Stimulated activated memory B cell treated with anti-CD40 and anti-IgM and Interleukin-4, amounts not matched to agents 10 μg/mL and 1 μg/mL and 100 μg/mL, for 72 hours (primary cell): Measurements from ENCODE around the gene ACACA.
"Not testable (repeated sequence)": the region's sequence is repeated elsewhere in the genome, so short reads cannot be mapped to it uniquely, and the experiment has no call there.

ENCODE experiments used
- ATAC-seq: fragments of 150-1000 bp; cut with Tn5 transposase; 2 replicates; pipeline ENCODE4 v1.10.0; 2021
- H3K27ac Mint-ChIP-seq: one replicate; pipeline ENCODE4 v1.8.0; 2022; ENCODE audit warnings: mild to moderate bottlenecking, mixed read lengths
- H3K27me3 Mint-ChIP-seq: one replicate; pipeline ENCODE4 v1.8.0; 2022; ENCODE audit warnings: mixed read lengths
- H3K36me3 Mint-ChIP-seq: one replicate; pipeline ENCODE4 v1.8.0; 2022; ENCODE audit warnings: mixed read lengths
- H3K4me1 Mint-ChIP-seq: one replicate; pipeline ENCODE4 v1.8.0; 2022; ENCODE audit warnings: mixed read lengths
- H3K4me3 Mint-ChIP-seq: one replicate; pipeline ENCODE4 v1.8.0; 2022; ENCODE audit warnings: mild to moderate bottlenecking, moderate library complexity, mixed read lengths
- H3K9me3 Mint-ChIP-seq: one replicate; pipeline ENCODE4 v1.8.0; 2022; ENCODE audit warnings: mixed read lengths

The ACACA gene

GRCh38 chr17:37079065-37079708 lies 327.4 kb downstream of the ACACA start:
- Mint-ChIP-seq H3K4me3 (no peak overlapping the region), H3K36me3 (peaks cover 5% of the 10 kb centered on the region), H3K9me3 (peaks cover 5% of the 10 kb centered on the region), H3K27me3 (no peaks in the 10 kb centered on the region), H3K27ac (no peak overlapping the region), H3K4me1 (no peaks in the 10 kb centered on the region)
- no peak for ATAC-seq

GRCh38 chr17:37073464-37073863 lies 333.2 kb downstream of the ACACA start:
- not testable (repeated sequence) for H3K27ac Mint-ChIP-seq, H3K4me1 Mint-ChIP-seq, H3K9me3 Mint-ChIP-seq, H3K36me3 Mint-ChIP-seq, H3K4me3 Mint-ChIP-seq, ATAC-seq
- peaks cover 14% of the 10 kb centered on the region for H3K27me3 Mint-ChIP-seq

GRCh38 chr17:37069087-37069486 lies 337.5 kb downstream of the ACACA start:
- H3K36me3 Mint-ChIP-seq: no peaks in the 10 kb centered on the region
- H3K4me1 Mint-ChIP-seq: no peaks in the 10 kb centered on the region
- H3K27me3 Mint-ChIP-seq: peaks cover 52% of the 10 kb centered on the region
- no peak overlapping the region for H3K27ac Mint-ChIP-seq
- H3K9me3 Mint-ChIP-seq: no peaks in the 10 kb centered on the region
- H3K4me3 Mint-ChIP-seq: no peak overlapping the region
- ATAC-seq: no peak

GRCh38 chr17:37068266-37068665 lies 338.4 kb downstream of the ACACA start:
- H3K4me3 Mint-ChIP-seq: no peak overlapping the region
- H3K27ac Mint-ChIP-seq: no peak overlapping the region
- ATAC-seq: no peak
- H3K27me3 Mint-ChIP-seq: peaks cover 52% of the 10 kb centered on the region
- no peaks in the 10 kb centered on the region for H3K36me3 Mint-ChIP-seq
- no peaks in the 10 kb centered on the region for H3K9me3 Mint-ChIP-seq
- no peaks in the 10 kb centered on the region for H3K4me1 Mint-ChIP-seq

- Mint-ChIP-seq H3K4me1 (no peaks in the 10 kb centered on the region), H3K27me3 (peaks cover 48% of the 10 kb centered on the region), H3K4me3 (no peak overlapping the region), H3K9me3 (no peaks in the 10 kb centered on the region), H3K27ac (no peak overlapping the region), H3K36me3 (no peaks in the 10 kb centered on the region)
- ATAC-seq: no peak
Measured at GRCh38 chr17:37067555-37068111, 339.0 kb downstream of the ACACA start.

- Mint-ChIP-seq H3K9me3 (no peaks in the 10 kb centered on the region), H3K36me3 (no peaks in the 10 kb centered on the region), H3K27me3 (peaks cover 41% of the 10 kb centered on the region), H3K27ac (no peak overlapping the region), H3K4me1 (no peaks in the 10 kb centered on the region), H3K4me3 (no peak overlapping the region)
- ATAC-seq: no peak
Measured at GRCh38 chr17:37066322-37067255, 340.0 kb downstream of the ACACA start.

GRCh38 chr17:37065486-37066321 lies 340.9 kb downstream of the ACACA start:
- no peaks in the 10 kb centered on the region for H3K9me3 Mint-ChIP-seq
- H3K4me3 Mint-ChIP-seq: no peak overlapping the region
- no peaks in the 10 kb centered on the region for H3K36me3 Mint-ChIP-seq
- no peak for ATAC-seq
- H3K4me1 Mint-ChIP-seq: no peaks in the 10 kb centered on the region
- peaks cover 41% of the 10 kb centered on the region for H3K27me3 Mint-ChIP-seq
- H3K27ac Mint-ChIP-seq: no peak overlapping the region

- Mint-ChIP-seq H3K27me3 (peaks cover 41% of the 10 kb centered on the region), H3K27ac (no peak overlapping the region)
Measured at GRCh38 chr17:37064956-37065355, 341.7 kb downstream of the ACACA start.

GRCh38 chr17:37064206-37064605 lies 342.4 kb downstream of the ACACA start:
- no peak overlapping the region for H3K27ac Mint-ChIP-seq
- no peak for ATAC-seq
- H3K27me3 Mint-ChIP-seq: peaks cover 41% of the 10 kb centered on the region
- H3K4me1 Mint-ChIP-seq: no peaks in the 10 kb centered on the region
- H3K4me3 Mint-ChIP-seq: no peak overlapping the region
- no peaks in the 10 kb centered on the region for H3K36me3 Mint-ChIP-seq
- no peaks in the 10 kb centered on the region for H3K9me3 Mint-ChIP-seq

More at GRCh38 chr17:37064956-37065355, 341.7 kb downstream of the ACACA start:
- no peak overlapping the region for H3K4me3 Mint-ChIP-seq
- no peaks in the 10 kb centered on the region for H3K4me1 Mint-ChIP-seq
- ATAC-seq: no peak
- H3K36me3 Mint-ChIP-seq: no peaks in the 10 kb centered on the region
- no peaks in the 10 kb centered on the region for H3K9me3 Mint-ChIP-seq

- Mint-ChIP-seq H3K4me3 (no peak overlapping the region), H3K4me1 (no peaks in the 10 kb centered on the region), H3K9me3 (no peaks in the 10 kb centered on the region), H3K27me3 (peaks cover 24% of the 10 kb centered on the region), H3K27ac (no peak overlapping the region), H3K36me3 (peaks cover 10% of the 10 kb centered on the region)
- ATAC-seq: no peak
Measured at GRCh38 chr17:37062021-37062420, 344.6 kb downstream of the ACACA start.

- Mint-ChIP-seq H3K27ac (no peak overlapping the region), H3K4me1 (no peaks in the 10 kb centered on the region), H3K36me3 (peaks cover 20% of the 10 kb centered on the region), H3K4me3 (no peak overlapping the region), H3K27me3 (peaks cover 13% of the 10 kb centered on the region), H3K9me3 (no peaks in the 10 kb centered on the region)
- no peak for ATAC-seq
Measured at GRCh38 chr17:37060928-37061327, 345.7 kb downstream of the ACACA start.

- Mint-ChIP-seq H3K27me3 (peaks cover 5% of the 10 kb centered on the region), H3K9me3 (no peaks in the 10 kb centered on the region), H3K27ac (no peak overlapping the region), H3K4me1 (no peaks in the 10 kb centered on the region), H3K4me3 (no peak overlapping the region), H3K36me3 (peaks cover 24% of the 10 kb centered on the region)
- ATAC-seq: no peak
Measured at GRCh38 chr17:37060094-37060493, 346.5 kb downstream of the ACACA start.

- Mint-ChIP-seq H3K27ac (no peak overlapping the region), H3K9me3 (no peaks in the 10 kb centered on the region), H3K4me1 (no peaks in the 10 kb centered on the region), H3K27me3 (no peaks in the 10 kb centered on the region), H3K36me3 (peaks cover 30% of the 10 kb centered on the region), H3K4me3 (no peak overlapping the region)
- ATAC-seq: no peak
Measured at GRCh38 chr17:37059493-37059892, 347.1 kb downstream of the ACACA start.

- Mint-ChIP-seq H3K4me1 (no peaks in the 10 kb centered on the region), H3K27ac (no peak overlapping the region), H3K36me3 (peaks cover 46% of the 10 kb centered on the region), H3K4me3 (no peak overlapping the region), H3K9me3 (no peaks in the 10 kb centered on the region), H3K27me3 (no peaks in the 10 kb centered on the region)
- ATAC-seq: no peak
Measured at GRCh38 chr17:37056622-37057021, 350.0 kb downstream of the ACACA start.

- ATAC-seq: no peak
- Mint-ChIP-seq H3K27ac (no peak overlapping the region), H3K36me3 (peaks cover 54% of the 10 kb centered on the region), H3K4me3 (no peak overlapping the region), H3K9me3 (no peaks in the 10 kb centered on the region), H3K4me1 (no peaks in the 10 kb centered on the region), H3K27me3 (no peaks in the 10 kb centered on the region)
Measured at GRCh38 chr17:37054894-37055293, 351.7 kb downstream of the ACACA start.
